Liver (tissue), 9 donors: Measurements from ENCODE around the gene DOCK6. TPM values are rescaled to one million over a fixed set of nuclear protein-coding genes. Genes with fewer than 3 reads are reported as not detected.
A peak's percentile ranks its signal among the peaks of the same experiment; 100 is the strongest.

ENCODE experiments used
- DNase-seq: peaks from one replicate; pipeline ENCODE4 v3.0.0-alpha.2; 2017; ENCODE audit warnings: low spot score
- H3K27ac ChIP-seq, 2 donors: one replicate each; pipeline ENCODE4 v1.7.0; 2013; ENCODE audit warnings: inconsistent platforms in 2 of 2, low read length in 2 of 2, control low read depth in 1 of 2, low read depth in 1 of 2, mild to moderate bottlenecking in 1 of 2
- H3K27me3 ChIP-seq, 4 donors: one replicate each; pipeline versions ENCODE4 v1.6.1 to v1.7.0; 2013; ENCODE audit warnings: low read length in 3 of 4, inconsistent platforms in 1 of 4, mild to moderate bottlenecking in 1 of 4, moderate library complexity in 1 of 4; ENCODE audit not compliant: control insufficient read depth in 4 of 4, insufficient read depth in 4 of 4
- H3K36me3 ChIP-seq, 4 donors: one replicate each; pipeline versions ENCODE4 v1.6.1 to v1.7.0; 2013; ENCODE audit warnings: low read length in 3 of 4, mild to moderate bottlenecking in 3 of 4, low read depth in 1 of 4, moderate library complexity in 1 of 4; ENCODE audit not compliant: control insufficient read depth in 4 of 4, insufficient read depth in 3 of 4
- H3K4me1 ChIP-seq, 4 donors: one replicate each; pipeline versions ENCODE4 v1.6.1 to v1.7.0; 2013; ENCODE audit warnings: low read length in 3 of 4, mild to moderate bottlenecking in 3 of 4, moderate library complexity in 1 of 4; ENCODE audit not compliant: control insufficient read depth in 4 of 4, insufficient read depth in 4 of 4
- H3K4me3 ChIP-seq, 3 donors: one replicate each; pipeline versions ENCODE4 v1.6.1 to v1.7.0; 2013; ENCODE audit warnings: low read length in 3 of 3, control low read depth in 1 of 3, low read depth in 1 of 3, mild to moderate bottlenecking in 1 of 3
- H3K9ac ChIP-seq, 2 donors: one replicate each; pipeline ENCODE4 v1.7.0; 2013; ENCODE audit warnings: low read length in 2 of 2, mild to moderate bottlenecking in 2 of 2, moderate library complexity in 2 of 2, control low read depth in 1 of 2, low read depth in 1 of 2
- H3K9me3 ChIP-seq, 4 donors: one replicate each; pipeline versions ENCODE4 v1.6.1 to v1.7.0; 2013; ENCODE audit warnings: low read length in 3 of 4; ENCODE audit not compliant: control insufficient read depth in 4 of 4
- ATF3 ChIP-seq: IDR thresholded peaks from 2 replicates; pipeline ENCODE4 v1.6.1; 2016; ENCODE audit warnings: antibody characterized with exemption
- FOXA1 ChIP-seq: IDR thresholded peaks from 2 replicates; pipeline ENCODE4 v1.6.1; 2016; ENCODE audit warnings: antibody characterized with exemption
- FOXA2 ChIP-seq: IDR thresholded peaks from 2 replicates; pipeline ENCODE4 v1.6.1; 2016; ENCODE audit warnings: antibody characterized with exemption
- GABPA ChIP-seq, 2 donors: IDR thresholded peaks in 1 of 2; conservative IDR thresholded peaks in 1 of 2; 2 replicates each; pipeline ENCODE4 v1.6.1; 2016; ENCODE audit warnings: antibody characterized with exemption in 2 of 2, mild to moderate bottlenecking in 1 of 2, moderate library complexity in 1 of 2
- HNF4A ChIP-seq, 2 donors: conservative IDR thresholded peaks; 2 replicates each; pipeline ENCODE4 v1.6.1; 2016; ENCODE audit warnings: antibody characterized with exemption in 2 of 2, mild to moderate bottlenecking in 2 of 2
- HNF4G ChIP-seq: IDR thresholded peaks from 2 replicates; pipeline ENCODE4 v1.6.1; 2016; ENCODE audit warnings: antibody characterized with exemption
- JUND ChIP-seq, 2 donors: IDR thresholded peaks; 2 replicates each; pipeline ENCODE4 v1.6.1; 2016; ENCODE audit warnings: antibody characterized with exemption in 2 of 2
- MAX ChIP-seq: IDR thresholded peaks from 2 replicates; pipeline ENCODE4 v1.6.1; 2016; ENCODE audit warnings: antibody characterized with exemption
- NR2F2 ChIP-seq: IDR thresholded peaks from 2 replicates; pipeline ENCODE4 v1.6.1; 2016; ENCODE audit warnings: antibody characterized with exemption
- RAD21 ChIP-seq, 2 donors: IDR thresholded peaks; 2 replicates each; pipeline ENCODE4 v1.6.1; 2016; ENCODE audit warnings: antibody characterized with exemption in 2 of 2, mild to moderate bottlenecking in 2 of 2
- REST ChIP-seq: IDR thresholded peaks from 2 replicates; pipeline ENCODE4 v1.6.1; 2016; ENCODE audit warnings: antibody characterized with exemption, mild to moderate bottlenecking
- RXRA ChIP-seq, 2 donors: IDR thresholded peaks; 2 replicates each; pipeline ENCODE4 v1.6.1; 2017 to 2018; ENCODE audit warnings: antibody characterized with exemption in 2 of 2, mild to moderate bottlenecking in 1 of 2
- SP1 ChIP-seq: IDR thresholded peaks from 2 replicates; pipeline ENCODE4 v1.6.1; 2018; ENCODE audit warnings: antibody characterized with exemption, mild to moderate bottlenecking
- TAF1 ChIP-seq: conservative IDR thresholded peaks from 2 replicates; pipeline ENCODE4 v1.6.1; 2016; ENCODE audit warnings: antibody characterized with exemption, mild to moderate bottlenecking
- YY1 ChIP-seq: IDR thresholded peaks from 2 replicates; pipeline ENCODE4 v1.6.1; 2016; ENCODE audit warnings: antibody characterized with exemption, mild to moderate bottlenecking
- WGBS: extraction: QIAGEN DNeasy Blood & Tissue Kit; methylation state at CpG from one replicate; pipeline ENCODE4 v1.1.7; 2013; 5-methylcytosine and 5-hydroxymethylcytosine counted together
- polyA plus RNA-seq, 2 donors: library from polyadenylated mRNA; stranded (reverse) in 1 of 2; unstranded in 1 of 2; fragments of 200-250 nt in 1 of 2; fragments of >200 nt in 1 of 2; fragmentation: Nextera tagmentation in 1 of 2; extraction: Ambion mirVana in 1 of 2; gene quantifications; one replicate each; pipeline versions ENCODE4 v1.2.1 to v1.2.3, GENCODE V29; 2013 to 2015
- total RNA-seq, 2 donors: library from RNA; depleted of rRNA; stranded (reverse); fragments of >200 nt; gene quantifications; one replicate each; pipeline ENCODE4 v1.2.3, GENCODE V29; 2014
- TF ChIP-seq, protein P1 (sequence below): fragments of 150-350 bp; IDR thresholded peaks from 2 replicates; pipeline ENCODE4 v1.5.1; 2017; ENCODE audit warnings: improper control_type of control experiment, low read depth, low read length; ENCODE audit not compliant: missing input control
- TF ChIP-seq, protein P2 (sequence below): IDR thresholded peaks from 2 replicates; pipeline ENCODE4 v1.6.1; 2016; ENCODE audit warnings: antibody characterized with exemption
- donor health status: healthy.
- donor health status: healthy.
- donor health status: healthy.
- donor health status: healthy.
- donor health status: healthy.

Gene DOCK6
- total and polyA plus RNA-seq, 4 donors = 4.9 to 15.8 (median 13.7) TPM

DNA sequence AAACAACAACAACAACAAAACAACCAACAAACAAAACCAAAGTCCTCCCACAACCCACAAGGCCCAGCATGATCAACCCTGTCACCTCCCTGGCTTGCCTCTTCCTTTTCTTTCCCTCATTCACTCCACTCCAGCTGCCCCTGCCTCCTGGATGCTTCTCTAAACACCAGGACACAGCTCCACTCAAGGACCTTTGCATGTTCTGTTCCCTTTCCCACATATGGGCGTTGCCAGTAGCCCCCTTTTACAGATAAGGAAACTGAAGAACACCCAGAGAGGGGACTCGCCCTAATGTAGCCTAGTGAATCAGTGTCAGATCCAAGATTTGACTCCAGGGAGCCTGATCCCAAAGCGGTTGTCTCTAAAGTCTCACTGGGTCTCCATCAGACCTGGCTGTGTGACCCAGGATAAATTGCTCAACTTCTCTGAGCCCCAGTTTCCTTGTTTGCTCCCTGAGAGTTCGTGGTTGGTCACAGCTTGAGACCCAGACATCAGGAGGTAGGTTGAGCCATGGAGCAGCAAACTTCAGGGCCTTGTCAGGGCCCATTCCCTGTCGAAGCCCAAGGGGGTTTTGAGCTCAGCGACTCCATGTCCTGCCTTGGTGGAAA lies 3.0 kb upstream of the DOCK6 start:
- H3K36me3 ChIP-seq = no peaks in the 10 kb centered on the region
- WGBS = 78% methylated on average over 6 of the region's 6 CpGs
- no peaks in the 10 kb centered on the region for H3K9me3 ChIP-seq
- peaks cover 0 to 12% (median 6%) of the 10 kb centered on the region in 4 donors for H3K4me1 ChIP-seq
- H3K27ac ChIP-seq = peak overlapping the region; percentile 14 to 25
- no peak for DNase-seq
- no peak overlapping the region for H3K4me3 ChIP-seq
- H3K9ac ChIP-seq = no peak overlapping the region
- H3K27me3 ChIP-seq = no peaks in the 10 kb centered on the region
- TF ChIP-seq GABPA (IDR thresholded peaks at IDR 0.05 in 1 of 2, conservative IDR thresholded peaks at IDR 0.05 in 1 of 2) = no peak
- TF ChIP-seq RXRA (IDR thresholded peaks at IDR 0.05) = no peak
- TF ChIP-seq ATF3 = no peak
- TF ChIP-seq HNF4A (conservative IDR thresholded peaks at IDR 0.05) = no peak
- TF ChIP-seq NR2F2 = no peak
- TF ChIP-seq YY1 = no peak
- no peak for TF ChIP-seq RAD21 (IDR thresholded peaks at IDR 0.05)
- TF ChIP-seq FOXA2 = no peak
- TF ChIP-seq TAF1 = no peak
- TF ChIP-seq JUND (IDR thresholded peaks at IDR 0.05) = no peak
- no peak for TF ChIP-seq FOXA1
- no peak for TF ChIP-seq MAX

DNA sequence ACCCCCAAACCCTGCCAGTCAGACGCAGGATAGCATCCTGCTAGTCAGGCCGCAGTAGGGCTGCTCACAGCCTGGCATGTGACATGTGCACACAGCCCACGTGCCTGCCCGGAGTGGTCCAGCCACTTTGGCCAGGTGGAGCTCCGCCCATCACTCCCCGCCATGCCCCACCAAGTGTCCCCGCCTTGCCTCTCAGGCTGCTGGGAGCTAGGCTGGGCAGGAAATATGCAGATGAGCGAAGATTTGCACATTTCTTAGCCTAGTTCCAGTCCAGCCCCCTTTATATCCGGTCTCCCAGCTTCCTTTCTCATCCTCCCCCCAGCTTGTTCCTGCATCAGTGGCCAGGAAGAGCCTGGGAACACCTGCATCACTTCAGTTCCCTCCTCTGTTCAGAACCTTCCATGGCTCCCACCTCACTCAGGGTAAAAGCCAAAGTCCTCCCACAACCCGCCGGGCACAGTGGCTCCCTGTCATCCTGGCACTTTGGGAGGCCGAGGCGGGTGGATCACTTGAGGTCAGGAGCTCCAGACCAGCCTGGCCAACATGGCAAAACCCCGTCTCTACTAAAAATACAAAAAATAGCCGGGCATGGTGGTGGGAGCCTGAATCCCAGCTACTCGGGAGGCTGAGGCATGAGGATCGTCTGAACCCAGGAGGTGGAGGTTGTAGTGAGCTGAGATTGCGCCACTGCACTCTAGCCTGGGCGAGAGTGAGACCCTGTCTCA lies 2.3 kb upstream of the DOCK6 start:
- TF ChIP-seq FOXA2 = no peak
- no peak for TF ChIP-seq RAD21 (IDR thresholded peaks at IDR 0.05)
- TF ChIP-seq NR2F2 = peak; percentile 46
- peak in 1 of 2 donors; percentile 33 for TF ChIP-seq GABPA (IDR thresholded peaks at IDR 0.05 in 1 of 2, conservative IDR thresholded peaks at IDR 0.05 in 1 of 2)
- no peak for TF ChIP-seq REST
- Histone ChIP-seq H3K9me3 (no peaks in the 10 kb centered on the region), H3K27me3 (no peaks in the 10 kb centered on the region), H3K4me3 (no peak overlapping the region), H3K9ac (no peak overlapping the region), H3K36me3 (no peaks in the 10 kb centered on the region), H3K27ac (peak overlapping the region; percentile 14 to 25), H3K4me1 (peaks cover 0 to 12% (median 6%) of the 10 kb centered on the region in 4 donors)
- WGBS = 71% methylated on average over 19 of the region's 19 CpGs
- DNase-seq = no peak

DNA sequence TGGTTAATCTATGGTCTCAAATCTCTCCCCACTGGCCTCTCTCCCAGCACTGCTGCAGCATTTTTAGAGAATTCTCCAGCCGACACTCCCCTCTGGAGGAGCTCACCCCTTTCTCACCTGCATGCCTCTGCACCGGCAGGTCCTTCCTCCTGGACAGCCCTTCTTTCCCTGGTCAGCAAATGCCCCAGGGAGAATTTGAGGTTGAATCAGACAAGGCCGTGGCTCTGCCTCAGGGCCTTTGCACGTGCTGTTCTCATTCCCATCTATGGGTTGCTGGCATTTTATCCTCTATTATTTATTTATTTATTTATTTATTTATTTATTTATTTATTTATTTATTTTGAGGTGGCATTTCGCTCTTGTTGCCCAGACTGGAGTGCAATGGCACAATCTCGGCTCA lies 1.4 kb upstream of the DOCK6 start:
- H3K27ac ChIP-seq = no peak overlapping the region
- no peaks in the 10 kb centered on the region for H3K36me3 ChIP-seq
- no peak overlapping the region for H3K9ac ChIP-seq
- DNase-seq = no peak
- H3K9me3 ChIP-seq = no peaks in the 10 kb centered on the region
- WGBS = 96% methylated on average over 6 of the region's 6 CpGs
- H3K4me3 ChIP-seq = no peak overlapping the region
- H3K4me1 ChIP-seq = peaks cover 0 to 12% (median 6%) of the 10 kb centered on the region in 4 donors
- no peaks in the 10 kb centered on the region for H3K27me3 ChIP-seq
- TF ChIP-seq MAX (no peak), GABPA (IDR thresholded peaks at IDR 0.05 in 1 of 2, conservative IDR thresholded peaks at IDR 0.05 in 1 of 2) (no peak), RAD21 (IDR thresholded peaks at IDR 0.05) (no peak), JUND (IDR thresholded peaks at IDR 0.05) (no peak), YY1 (no peak), NR2F2 (no peak), HNF4G (no peak), ATF3 (no peak), SP1 (no peak), RXRA (IDR thresholded peaks at IDR 0.05) (no peak)
- TF ChIP-seq, protein P1, sequence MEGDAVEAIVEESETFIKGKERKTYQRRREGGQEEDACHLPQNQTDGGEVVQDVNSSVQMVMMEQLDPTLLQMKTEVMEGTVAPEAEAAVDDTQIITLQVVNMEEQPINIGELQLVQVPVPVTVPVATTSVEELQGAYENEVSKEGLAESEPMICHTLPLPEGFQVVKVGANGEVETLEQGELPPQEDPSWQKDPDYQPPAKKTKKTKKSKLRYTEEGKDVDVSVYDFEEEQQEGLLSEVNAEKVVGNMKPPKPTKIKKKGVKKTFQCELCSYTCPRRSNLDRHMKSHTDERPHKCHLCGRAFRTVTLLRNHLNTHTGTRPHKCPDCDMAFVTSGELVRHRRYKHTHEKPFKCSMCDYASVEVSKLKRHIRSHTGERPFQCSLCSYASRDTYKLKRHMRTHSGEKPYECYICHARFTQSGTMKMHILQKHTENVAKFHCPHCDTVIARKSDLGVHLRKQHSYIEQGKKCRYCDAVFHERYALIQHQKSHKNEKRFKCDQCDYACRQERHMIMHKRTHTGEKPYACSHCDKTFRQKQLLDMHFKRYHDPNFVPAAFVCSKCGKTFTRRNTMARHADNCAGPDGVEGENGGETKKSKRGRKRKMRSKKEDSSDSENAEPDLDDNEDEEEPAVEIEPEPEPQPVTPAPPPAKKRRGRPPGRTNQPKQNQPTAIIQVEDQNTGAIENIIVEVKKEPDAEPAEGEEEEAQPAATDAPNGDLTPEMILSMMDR = no peak
- TF ChIP-seq, protein P2, sequence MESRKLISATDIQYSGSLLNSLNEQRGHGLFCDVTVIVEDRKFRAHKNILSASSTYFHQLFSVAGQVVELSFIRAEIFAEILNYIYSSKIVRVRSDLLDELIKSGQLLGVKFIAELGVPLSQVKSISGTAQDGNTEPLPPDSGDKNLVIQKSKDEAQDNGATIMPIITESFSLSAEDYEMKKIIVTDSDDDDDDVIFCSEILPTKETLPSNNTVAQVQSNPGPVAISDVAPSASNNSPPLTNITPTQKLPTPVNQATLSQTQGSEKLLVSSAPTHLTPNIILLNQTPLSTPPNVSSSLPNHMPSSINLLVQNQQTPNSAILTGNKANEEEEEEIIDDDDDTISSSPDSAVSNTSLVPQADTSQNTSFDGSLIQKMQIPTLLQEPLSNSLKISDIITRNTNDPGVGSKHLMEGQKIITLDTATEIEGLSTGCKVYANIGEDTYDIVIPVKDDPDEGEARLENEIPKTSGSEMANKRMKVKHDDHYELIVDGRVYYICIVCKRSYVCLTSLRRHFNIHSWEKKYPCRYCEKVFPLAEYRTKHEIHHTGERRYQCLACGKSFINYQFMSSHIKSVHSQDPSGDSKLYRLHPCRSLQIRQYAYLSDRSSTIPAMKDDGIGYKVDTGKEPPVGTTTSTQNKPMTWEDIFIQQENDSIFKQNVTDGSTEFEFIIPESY = no peak
